H9 (cell line): ENCODE data around the gene SERPING1. TPM values are rescaled to one million over a fixed set of nuclear protein-coding genes. Genes with fewer than 3 reads are reported as not detected.
A peak's percentile ranks its signal among the peaks of the same experiment; 100 is the strongest.

Experiments used
- DNase-seq: peaks from one replicate; pipeline ENCODE4 v3.0.0-alpha.2; 2017
- H2AFZ ChIP-seq: one replicate; pipeline ENCODE4 v1.6.1; 2013; ENCODE audit warnings: mild to moderate bottlenecking, low read length, control low read depth, moderate library complexity
- H2AK5ac ChIP-seq: 2 replicates; pipeline ENCODE4 v1.6.1; 2013; ENCODE audit warnings: low read length, control low read depth, mixed read lengths; ENCODE audit not compliant: insufficient read length
- H2BK120ac ChIP-seq: one replicate; pipeline ENCODE4 v1.6.1; 2013; ENCODE audit warnings: low read depth, mild to moderate bottlenecking, low read length, control low read depth, inconsistent platforms; ENCODE audit not compliant: poor library complexity, severe bottlenecking
- H2BK12ac ChIP-seq: 2 replicates; pipeline ENCODE4 v1.6.1; 2013; ENCODE audit warnings: low read length, control low read depth, mixed read lengths, low read depth; ENCODE audit not compliant: insufficient read length
- H2BK15ac ChIP-seq: 2 replicates; pipeline ENCODE4 v1.6.1; 2013; ENCODE audit warnings: low read depth, low read length, control low read depth
- H2BK20ac ChIP-seq: one replicate; pipeline ENCODE4 v1.6.1; 2013; ENCODE audit warnings: low read depth, mild to moderate bottlenecking, low read length, control low read depth, inconsistent platforms; ENCODE audit not compliant: poor library complexity, severe bottlenecking
- H2BK5ac ChIP-seq: 2 replicates; pipeline ENCODE4 v1.6.1; 2013; ENCODE audit warnings: low read length, control low read depth, mixed read lengths; ENCODE audit not compliant: insufficient read length
- H3K14ac ChIP-seq: 2 replicates; pipeline ENCODE4 v1.6.1; 2013; ENCODE audit warnings: low read length, control low read depth; ENCODE audit not compliant: insufficient read depth
- H3K18ac ChIP-seq: 2 replicates; pipeline ENCODE4 v1.6.1; 2013; ENCODE audit warnings: low read depth, mild to moderate bottlenecking, mixed read lengths, low read length, control low read depth; ENCODE audit not compliant: insufficient read length
- H3K23ac ChIP-seq: 2 replicates; pipeline ENCODE4 v1.6.1; 2013; ENCODE audit warnings: low read length, control low read depth, mixed read lengths, low read depth; ENCODE audit not compliant: insufficient read length
- H3K23me2 ChIP-seq: 2 replicates; pipeline ENCODE4 v1.6.1; 2013; ENCODE audit warnings: low read depth, mild to moderate bottlenecking, mixed read lengths, low read length, control low read depth; ENCODE audit not compliant: insufficient read length, poor library complexity, severe bottlenecking
- H3K27ac ChIP-seq: 2 replicates; pipeline ENCODE4 v1.5.1; 2013; ENCODE audit warnings: low read length, control low read depth, mixed read lengths, low read depth; ENCODE audit not compliant: insufficient read length
- H3K27me3 ChIP-seq: 2 replicates; pipeline ENCODE4 v1.6.1; 2013; ENCODE audit warnings: low read length, control low read depth, inconsistent platforms; ENCODE audit not compliant: insufficient read depth
- H3K4ac ChIP-seq: 2 replicates; pipeline ENCODE4 v1.6.1; 2013; ENCODE audit warnings: low read depth, mild to moderate bottlenecking, control low read depth, inconsistent platforms, low read length, moderate library complexity
- H3K4me1 ChIP-seq: 2 replicates; pipeline ENCODE4 v1.6.1; 2013; ENCODE audit warnings: low read length, control low read depth, inconsistent platforms; ENCODE audit not compliant: insufficient read depth
- H3K4me2 ChIP-seq: 2 replicates; pipeline ENCODE4 v1.6.1; 2013; ENCODE audit warnings: low read length, control low read depth, mixed read lengths; ENCODE audit not compliant: insufficient read length, insufficient read depth
- H3K56ac ChIP-seq: 2 replicates; pipeline ENCODE4 v1.6.1; 2013; ENCODE audit warnings: low read depth, mild to moderate bottlenecking, mixed read lengths, low read length, control low read depth; ENCODE audit not compliant: insufficient read length
- H3K79me1 ChIP-seq: 2 replicates; pipeline ENCODE4 v1.6.1; 2013; ENCODE audit warnings: low read depth, mild to moderate bottlenecking, moderate library complexity, low read length, control low read depth, inconsistent platforms; ENCODE audit not compliant: insufficient read depth, poor library complexity, severe bottlenecking
- H3K79me2 ChIP-seq: 2 replicates; pipeline ENCODE4 v1.6.1; 2013; ENCODE audit warnings: low read length, control low read depth, inconsistent platforms; ENCODE audit not compliant: insufficient read depth
- H3K9ac ChIP-seq: 2 replicates; pipeline ENCODE4 v1.6.1; 2013; ENCODE audit warnings: low read length, control low read depth, mixed read lengths; ENCODE audit not compliant: insufficient read length; ENCODE audit errors: extremely low read depth
- H3K9me3 ChIP-seq: one replicate; pipeline ENCODE4 v1.6.1; 2013; ENCODE audit warnings: low read depth, low read length, inconsistent platforms; ENCODE audit not compliant: control insufficient read depth
- H3T11ph ChIP-seq: one replicate; pipeline ENCODE4 v1.6.1; 2013; ENCODE audit warnings: mild to moderate bottlenecking, low read length, control low read depth, inconsistent platforms
- H4K20me1 ChIP-seq: one replicate; pipeline ENCODE4 v1.6.1; 2013; ENCODE audit not compliant: control insufficient read depth, insufficient read length, insufficient read depth
- H4K5ac ChIP-seq: 2 replicates; pipeline ENCODE4 v1.6.1; 2013; ENCODE audit warnings: low read depth, mild to moderate bottlenecking, mixed read lengths, low read length, control low read depth; ENCODE audit not compliant: insufficient read length
- H4K8ac ChIP-seq: replicated peaks from 2 replicates; pipeline ENCODE4 v1.6.1; 2013; ENCODE audit warnings: low read length, control low read depth, mixed read lengths, low read depth; ENCODE audit not compliant: insufficient read length
- H4K91ac ChIP-seq: 2 replicates; pipeline ENCODE4 v1.6.1; 2013; ENCODE audit warnings: low read depth, mild to moderate bottlenecking, moderate library complexity, mixed read lengths, low read length, control low read depth; ENCODE audit not compliant: insufficient read length
- H3K27ac Mint-ChIP-seq, 3 experiments: 2 replicates in 2 of 3; 3 replicates in 1 of 3; pipeline ENCODE4 v1.8.0; 2020 to 2021; ENCODE audit warnings: mixed read lengths in 3 of 3, mild to moderate bottlenecking in 1 of 3, moderate library complexity in 1 of 3
- H3K27me3 Mint-ChIP-seq: 2 replicates; pipeline ENCODE4 v1.8.0; 2021; ENCODE audit warnings: low read depth, mild to moderate bottlenecking, moderate library complexity, mixed read lengths
- H3K36me3 Mint-ChIP-seq, 3 experiments: 2 replicates in 2 of 3; 3 replicates in 1 of 3; pipeline ENCODE4 v1.8.0; 2020 to 2021; ENCODE audit warnings: low read depth in 3 of 3, mixed read lengths in 3 of 3; ENCODE audit not compliant: insufficient read depth in 1 of 3
- H3K4me1 Mint-ChIP-seq, 2 experiments: 2 replicates each; pipeline ENCODE4 v1.8.0; 2020; ENCODE audit warnings: mixed read lengths in 2 of 2
- H3K4me3 Mint-ChIP-seq, 2 experiments: 2 replicates in 1 of 2; 3 replicates in 1 of 2; pipeline ENCODE4 v1.8.0; 2020 to 2021; ENCODE audit warnings: mild to moderate bottlenecking in 2 of 2, mixed read lengths in 2 of 2, moderate library complexity in 1 of 2
- H3K9me3 Mint-ChIP-seq, 2 experiments: 2 replicates in 1 of 2; 3 replicates in 1 of 2; pipeline ENCODE4 v1.8.0; 2020; ENCODE audit warnings: mild to moderate bottlenecking in 2 of 2, mixed read lengths in 2 of 2, moderate library complexity in 1 of 2
- WGBS: extraction: QIAGEN DNeasy Blood & Tissue Kit; methylation state at CpG from one replicate; pipeline ENCODE4 v1.1.7; 2013; ENCODE audit warnings: missing lambda C conversion rate, low lambda C conversion rate, mixed read lengths; ENCODE audit not compliant: insufficient read length; ENCODE audit errors: extremely low coverage; 5-methylcytosine and 5-hydroxymethylcytosine counted together
- total RNA-seq: library from RNA; stranded (reverse); gene quantifications from 2 replicates; pipeline ENCODE4 v1.2.1, GENCODE V29; 2021
- TF ChIP-seq, protein P1 (sequence below): fragments of 200-600 bp; sonication (generic); conservative IDR thresholded peaks from 3 replicates; pipeline ENCODE4 v1.8.0; 2021; ENCODE audit warnings: antibody characterized with exemption, mild to moderate bottlenecking

Gene SERPING1
- total RNA-seq, 1 experiment from 2014 or later, result 35.2 TPM

DNA sequence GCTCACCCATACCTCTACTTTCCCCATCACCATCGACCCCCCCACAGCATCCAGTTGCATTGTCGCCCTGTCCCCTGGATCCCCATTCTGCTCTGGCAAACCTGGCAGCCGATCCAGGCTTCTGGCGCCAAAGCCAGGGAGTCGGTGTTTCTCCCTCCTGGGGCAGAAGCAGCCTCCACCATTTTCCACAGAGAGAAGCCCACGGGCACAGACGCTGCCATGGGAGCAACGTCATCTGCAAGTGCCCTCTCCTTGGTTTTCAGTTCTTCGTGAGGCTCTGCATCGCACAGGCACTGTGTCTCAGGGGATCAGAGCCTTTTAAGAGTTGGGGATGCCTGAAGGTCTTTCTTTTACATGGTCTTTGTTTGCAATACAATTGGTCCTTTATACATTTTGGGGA, 49.9 kb downstream of the SERPING1 start:
- no peak overlapping the region for H3K23ac ChIP-seq
- H3K79me2 ChIP-seq, result no peaks in the 10 kb centered on the region
- peaks cover 18% of the 10 kb centered on the region for H3K27me3 Mint-ChIP-seq
- H3K9ac ChIP-seq, result no peak overlapping the region
- no peak overlapping the region for H4K8ac ChIP-seq
- no peak overlapping the region for H3K18ac ChIP-seq
- H4K5ac ChIP-seq, result no peak overlapping the region
- H3K27ac Mint-ChIP-seq, result peak overlapping the region in 2 of 3 experiments; percentile 88 to 93; a peak in 4 of 7 replicates
- H3K4ac ChIP-seq, result no peak overlapping the region
- H4K20me1 ChIP-seq, result no peaks in the 10 kb centered on the region
- DNase-seq, result peak; percentile 50
- H3K4me1 Mint-ChIP-seq, result peaks cover 83 to 90% of the 10 kb centered on the region in 2 experiments
- H3K14ac ChIP-seq, result no peak overlapping the region
- H3T11ph ChIP-seq, result no peak overlapping the region
- H3K4me3 Mint-ChIP-seq, result peak overlapping the region; percentile 62 to 83
- no peak overlapping the region for H2BK20ac ChIP-seq
- no peak overlapping the region for H3K56ac ChIP-seq
- H3K27ac ChIP-seq, result no peak overlapping the region
- H2BK15ac ChIP-seq, result no peak overlapping the region
- no peaks in the 10 kb centered on the region; the same call in 1 of the 2 replicates for H3K27me3 ChIP-seq
- peak overlapping the region; percentile 51 for H3K4me2 ChIP-seq
- H2BK120ac ChIP-seq, result no peak overlapping the region
- H2AFZ ChIP-seq, result no peak overlapping the region
- H2BK5ac ChIP-seq, result no peak overlapping the region
- no peak overlapping the region for H4K91ac ChIP-seq
- TF ChIP-seq, protein P1, sequence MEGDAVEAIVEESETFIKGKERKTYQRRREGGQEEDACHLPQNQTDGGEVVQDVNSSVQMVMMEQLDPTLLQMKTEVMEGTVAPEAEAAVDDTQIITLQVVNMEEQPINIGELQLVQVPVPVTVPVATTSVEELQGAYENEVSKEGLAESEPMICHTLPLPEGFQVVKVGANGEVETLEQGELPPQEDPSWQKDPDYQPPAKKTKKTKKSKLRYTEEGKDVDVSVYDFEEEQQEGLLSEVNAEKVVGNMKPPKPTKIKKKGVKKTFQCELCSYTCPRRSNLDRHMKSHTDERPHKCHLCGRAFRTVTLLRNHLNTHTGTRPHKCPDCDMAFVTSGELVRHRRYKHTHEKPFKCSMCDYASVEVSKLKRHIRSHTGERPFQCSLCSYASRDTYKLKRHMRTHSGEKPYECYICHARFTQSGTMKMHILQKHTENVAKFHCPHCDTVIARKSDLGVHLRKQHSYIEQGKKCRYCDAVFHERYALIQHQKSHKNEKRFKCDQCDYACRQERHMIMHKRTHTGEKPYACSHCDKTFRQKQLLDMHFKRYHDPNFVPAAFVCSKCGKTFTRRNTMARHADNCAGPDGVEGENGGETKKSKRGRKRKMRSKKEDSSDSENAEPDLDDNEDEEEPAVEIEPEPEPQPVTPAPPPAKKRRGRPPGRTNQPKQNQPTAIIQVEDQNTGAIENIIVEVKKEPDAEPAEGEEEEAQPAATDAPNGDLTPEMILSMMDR, result no peak
- H2AK5ac ChIP-seq, result no peak overlapping the region
- peaks cover 8 to 28% (median 23%) of the 10 kb centered on the region in 3 experiments; a peak in 6 of 7 replicates for H3K36me3 Mint-ChIP-seq
- no peaks in the 10 kb centered on the region for H3K79me1 ChIP-seq
- peaks cover 19% of the 10 kb centered on the region for H3K4me1 ChIP-seq
- peaks cover 16% of the 10 kb centered on the region for H3K23me2 ChIP-seq
- no CpG with 5 or more reads among the region's 10 CpGs for WGBS
- H2BK12ac ChIP-seq, result no peak overlapping the region
- no peaks in the 10 kb centered on the region for H3K9me3 Mint-ChIP-seq
- no peaks in the 10 kb centered on the region for H3K9me3 ChIP-seq
